ENCODE results near the gene GULP1.

DNA sequence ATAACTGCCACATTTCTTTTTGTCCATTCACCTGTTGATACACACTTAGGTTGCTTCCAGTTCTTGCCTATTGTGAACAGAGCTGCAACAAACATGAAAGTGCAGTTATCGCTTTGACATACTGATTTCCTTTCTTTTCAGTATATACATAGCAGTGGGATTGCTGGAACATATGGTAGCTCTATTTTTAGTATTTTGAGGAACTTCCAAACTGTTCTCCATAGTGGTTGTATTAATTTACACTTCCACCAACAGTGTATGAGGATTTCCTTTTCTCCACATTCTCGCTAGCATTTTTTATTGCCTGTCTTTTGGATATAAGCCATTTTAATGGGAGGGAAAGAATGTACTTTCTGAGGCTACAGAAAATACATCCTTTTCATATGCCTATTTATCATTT, 167.4 kb downstream of the GULP1 start:
- TF ChIP-seq, protein P1, sequence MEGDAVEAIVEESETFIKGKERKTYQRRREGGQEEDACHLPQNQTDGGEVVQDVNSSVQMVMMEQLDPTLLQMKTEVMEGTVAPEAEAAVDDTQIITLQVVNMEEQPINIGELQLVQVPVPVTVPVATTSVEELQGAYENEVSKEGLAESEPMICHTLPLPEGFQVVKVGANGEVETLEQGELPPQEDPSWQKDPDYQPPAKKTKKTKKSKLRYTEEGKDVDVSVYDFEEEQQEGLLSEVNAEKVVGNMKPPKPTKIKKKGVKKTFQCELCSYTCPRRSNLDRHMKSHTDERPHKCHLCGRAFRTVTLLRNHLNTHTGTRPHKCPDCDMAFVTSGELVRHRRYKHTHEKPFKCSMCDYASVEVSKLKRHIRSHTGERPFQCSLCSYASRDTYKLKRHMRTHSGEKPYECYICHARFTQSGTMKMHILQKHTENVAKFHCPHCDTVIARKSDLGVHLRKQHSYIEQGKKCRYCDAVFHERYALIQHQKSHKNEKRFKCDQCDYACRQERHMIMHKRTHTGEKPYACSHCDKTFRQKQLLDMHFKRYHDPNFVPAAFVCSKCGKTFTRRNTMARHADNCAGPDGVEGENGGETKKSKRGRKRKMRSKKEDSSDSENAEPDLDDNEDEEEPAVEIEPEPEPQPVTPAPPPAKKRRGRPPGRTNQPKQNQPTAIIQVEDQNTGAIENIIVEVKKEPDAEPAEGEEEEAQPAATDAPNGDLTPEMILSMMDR (optimal IDR thresholded peaks at IDR 0.05 in 1 of 3, IDR thresholded peaks at IDR 0.05 in 1 of 3, conservative IDR thresholded peaks at IDR 0.05 in 1 of 3; ENCODE audit: extremely low read depth in 1 of 3, insufficient read depth in 2 of 3, low read length in 3 of 3), result no peak
- TF ChIP-seq EZH2 (IDR thresholded peaks at IDR 0.05; ENCODE audit: low read length), result no peak
